K562 (cell line): Measurements from ENCODE around the gene LENG9. TPM values are rescaled to one million over a fixed set of nuclear protein-coding genes. Genes with fewer than 3 reads are reported as not detected.

Experiments used
- BRD4 ChIP-seq: fragments of 200-600 bp; sonication (generic); IDR thresholded peaks from 2 replicates; pipeline ENCODE4 v1.6.1; 2017; ENCODE audit warnings: inconsistent platforms
- MAFK ChIP-seq: IDR thresholded peaks from 2 replicates; pipeline ENCODE4 v1.6.1; 2011; ENCODE audit warnings: low read length, improper control_type of control experiment
- RAD21 ChIP-seq, 2 experiments: fragments of 250-450 bp in 1 of 2; fragments of 450-650 bp in 1 of 2; sonication (Bioruptor Pico) in 1 of 2; formaldehyde crosslinking in 1 of 2; IDR thresholded peaks in 1 of 2; conservative IDR thresholded peaks in 1 of 2; 2 replicates each; pipeline versions ENCODE4 v1.4.0 to v1.8.0; 2020 to 2022; ENCODE audit warnings: mild to moderate bottlenecking in 2 of 2, moderate library complexity in 1 of 2
- SRSF1 ChIP-seq: fragments of 200-400 bp; formaldehyde crosslinking; IDR thresholded peaks from 2 replicates; pipeline ENCODE4 v1.6.1; 2017; ENCODE audit warnings: mild to moderate bottlenecking, low read depth, low read length, moderate library complexity
- ZBTB40 ChIP-seq, 2 experiments: fragments of 450-650 bp in 1 of 2; sonication (generic) in 1 of 2; formaldehyde crosslinking in 1 of 2; IDR thresholded peaks; 2 replicates each; pipeline versions ENCODE4 v1.7.1 to v1.9.0; 2016 to 2022; ENCODE audit warnings: inconsistent platforms in 1 of 2, mild to moderate bottlenecking in 1 of 2, missing genetic modification reagents in 1 of 2
- polyA plus RNA-seq, 8 experiments: library from polyadenylated mRNA; depleted of rRNA in 4 of 8; stranded (reverse) in 5 of 8; unstranded in 3 of 8; fragments of >200 nt; fragmentation: Nextera tagmentation in 2 of 8; fragmentation: Illumina TruSeq in 1 of 8; extraction: Ambion mirVana in 2 of 8; extraction: Trizol in 1 of 8; gene quantifications; 2 replicates each; pipeline versions ENCODE4 v1.2.1 to v1.2.3, GENCODE V29; 2011 to 2014; ENCODE audit warnings: inconsistent platforms in 1 of 8, missing spikeins in 1 of 8
- total RNA-seq, 7 experiments: library from RNA; depleted of rRNA in 6 of 7; stranded (reverse); fragments of >200 nt in 6 of 7; fragmentation: Illumina TruSeq in 2 of 7; extraction: Trizol in 2 of 7; gene quantifications; 2 replicates each; pipeline versions ENCODE4 v1.2.1 to v1.2.3, GENCODE V29; 2011 to 2021; ENCODE audit warnings: low replicate concordance in 1 of 7

Gene LENG9
- total and polyA plus RNA-seq, 9 of the 15 experiments (the other 6 are each of a cell fraction or from before 2014, with no cell fraction given) = 0.06 to 0.64 (median 0.33) TPM; not detected in 1

- TF ChIP-seq ZBTB40 (IDR thresholded peaks at IDR 0.05) = no peak
- no peak for TF ChIP-seq ZBTB40 (CRISPR knock-in tag; IDR thresholded peaks at IDR 0.05)
- TF ChIP-seq BRD4 = no peak
- peak in 1 of 2 experiments; percentile 33; a peak in 1 of 4 replicates for TF ChIP-seq RAD21 (CRISPR knock-in tag; conservative IDR thresholded peaks at IDR 0.05 in 1 of 2, IDR thresholded peaks at IDR 0.05 in 1 of 2)
- TF ChIP-seq MAFK = no peak
- no peak for TF ChIP-seq SRSF1
These were observed 33.0 kb downstream of the LENG9 start (continued) for GRCh38 chr19:54430306-54431254.
